CD4-positive, alpha-beta T cell treated with Interleukin-6 for 4 hours (primary cell): ENCODE results near the gene PDE4D.
"Not testable (repeated sequence)": the region's sequence is repeated elsewhere in the genome, so short reads cannot be mapped to it uniquely, and the experiment has no call there.

ENCODE experiments used
- DNase-seq: peaks from one replicate; pipeline ENCODE4 v3.0.0-alpha.2; 2020; ENCODE audit warnings: mixed read lengths

Gene PDE4D

GRCh38 chr5:59767211-59767605 is 126.3 kb downstream of the PDE4D start:
- no peak for DNase-seq

GRCh38 chr5:59766427-59767210 is 126.9 kb downstream of the PDE4D start:
- DNase-seq: no peak

GRCh38 chr5:59765446-59765845 is 128.1 kb downstream of the PDE4D start:
- DNase-seq: no peak

GRCh38 chr5:59764361-59764760 is 129.2 kb downstream of the PDE4D start:
- DNase-seq: no peak

- DNase-seq: no peak
Observed at GRCh38 chr5:59763541-59763940, 130.0 kb downstream of the PDE4D start.

GRCh38 chr5:59762232-59762631 is 131.3 kb downstream of the PDE4D start:
- not testable (repeated sequence) for DNase-seq

- no peak for DNase-seq
Observed at GRCh38 chr5:59760785-59761348, 132.7 kb downstream of the PDE4D start.

GRCh38 chr5:59759600-59760351 is 133.8 kb downstream of the PDE4D start:
- DNase-seq: no peak

- DNase-seq: no peak
Observed at GRCh38 chr5:59758566-59758965, 135.0 kb downstream of the PDE4D start.

- DNase-seq: no peak
Observed at GRCh38 chr5:59757442-59757841, 136.1 kb downstream of the PDE4D start.

- no peak for DNase-seq
Observed at GRCh38 chr5:59756373-59757035, 137.0 kb downstream of the PDE4D start.

- no peak for DNase-seq
Observed at GRCh38 chr5:59755476-59755875, 138.1 kb downstream of the PDE4D start.

- DNase-seq: no peak
Observed at GRCh38 chr5:59753599-59753998, 139.9 kb downstream of the PDE4D start.

- no peak for DNase-seq
Observed at GRCh38 chr5:59749782-59750520, 143.6 kb downstream of the PDE4D start.

- not testable (repeated sequence) for DNase-seq
Observed at GRCh38 chr5:59748036-59748663, 145.4 kb downstream of the PDE4D start.

- no peak for DNase-seq
Observed at GRCh38 chr5:59746241-59746765, 147.2 kb downstream of the PDE4D start.

- DNase-seq: no peak
Observed at GRCh38 chr5:59745415-59745863, 148.1 kb downstream of the PDE4D start.

- no peak for DNase-seq
Observed at GRCh38 chr5:59744531-59744992, 149.0 kb downstream of the PDE4D start.

GRCh38 chr5:59741599-59741998 is 151.9 kb downstream of the PDE4D start:
- DNase-seq: no peak

GRCh38 chr5:59738024-59738423 is 155.5 kb downstream of the PDE4D start:
- DNase-seq: no peak

GRCh38 chr5:59732806-59733205 is 160.7 kb downstream of the PDE4D start:
- no peak for DNase-seq

- no peak for DNase-seq
Observed at GRCh38 chr5:59732301-59732700, 161.2 kb downstream of the PDE4D start.
